Measurements from ENCODE around the gene TIAM1. TPM values are rescaled to one million over a fixed set of nuclear protein-coding genes. Genes with fewer than 3 reads are reported as not detected.

TIAM1 gene
- total RNA-seq, 1 donor from 2014 or later = 8.4 TPM

- FAIRE-seq = no peak
Observed at GRCh38 chr21:31156662-31157061, 187.4 kb downstream of the TIAM1 start.

DNA sequence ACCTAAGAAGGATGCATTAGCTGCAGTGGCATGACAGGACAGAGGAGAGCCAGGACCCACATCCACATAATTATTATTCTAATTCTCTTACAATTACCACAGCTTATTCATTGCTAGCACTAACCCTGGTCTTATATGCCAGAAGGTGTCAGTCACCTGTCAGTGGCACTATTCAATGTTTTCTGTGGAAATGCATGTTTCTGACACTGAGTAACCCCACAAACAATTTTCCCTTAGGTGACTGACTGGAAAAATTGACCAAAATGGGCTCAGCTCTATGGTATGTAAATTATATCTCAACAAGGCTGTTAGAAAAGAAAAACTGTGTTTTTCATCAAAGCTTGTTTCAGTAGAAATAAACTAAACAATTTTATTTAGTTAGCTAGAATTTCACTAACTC lies 187.9 kb downstream of the TIAM1 start:
- H3K27me3 ChIP-seq (ENCODE audit: control insufficient read depth, insufficient read depth, low read length) = no peaks in the 10 kb centered on the region
- no peak overlapping the region for H3K4me3 ChIP-seq (ENCODE audit: low read depth, low read length)
- TF ChIP-seq CTCF (IDR thresholded peaks at IDR 0.05; ENCODE audit: insufficient read depth, low read length, severe bottlenecking) = no peak
- FAIRE-seq (no peak), DNase-seq (ENCODE audit: low read depth) (no peak)
- no peaks in the 10 kb centered on the region for H3K36me3 ChIP-seq (ENCODE audit: control insufficient read depth, insufficient read depth, low read length)

More at GRCh38 chr21:31156662-31157061, 187.4 kb downstream of the TIAM1 start:
- Histone ChIP-seq H3K27me3 (ENCODE audit: control insufficient read depth, insufficient read depth, low read length) (no peaks in the 10 kb centered on the region), H3K36me3 (ENCODE audit: control insufficient read depth, insufficient read depth, low read length) (no peaks in the 10 kb centered on the region), H3K4me3 (ENCODE audit: low read depth, low read length) (no peak overlapping the region)
- TF ChIP-seq CTCF (IDR thresholded peaks at IDR 0.05; ENCODE audit: insufficient read depth, low read length, severe bottlenecking) = no peak
- DNase-seq (ENCODE audit: low read depth) = no peak

DNA sequence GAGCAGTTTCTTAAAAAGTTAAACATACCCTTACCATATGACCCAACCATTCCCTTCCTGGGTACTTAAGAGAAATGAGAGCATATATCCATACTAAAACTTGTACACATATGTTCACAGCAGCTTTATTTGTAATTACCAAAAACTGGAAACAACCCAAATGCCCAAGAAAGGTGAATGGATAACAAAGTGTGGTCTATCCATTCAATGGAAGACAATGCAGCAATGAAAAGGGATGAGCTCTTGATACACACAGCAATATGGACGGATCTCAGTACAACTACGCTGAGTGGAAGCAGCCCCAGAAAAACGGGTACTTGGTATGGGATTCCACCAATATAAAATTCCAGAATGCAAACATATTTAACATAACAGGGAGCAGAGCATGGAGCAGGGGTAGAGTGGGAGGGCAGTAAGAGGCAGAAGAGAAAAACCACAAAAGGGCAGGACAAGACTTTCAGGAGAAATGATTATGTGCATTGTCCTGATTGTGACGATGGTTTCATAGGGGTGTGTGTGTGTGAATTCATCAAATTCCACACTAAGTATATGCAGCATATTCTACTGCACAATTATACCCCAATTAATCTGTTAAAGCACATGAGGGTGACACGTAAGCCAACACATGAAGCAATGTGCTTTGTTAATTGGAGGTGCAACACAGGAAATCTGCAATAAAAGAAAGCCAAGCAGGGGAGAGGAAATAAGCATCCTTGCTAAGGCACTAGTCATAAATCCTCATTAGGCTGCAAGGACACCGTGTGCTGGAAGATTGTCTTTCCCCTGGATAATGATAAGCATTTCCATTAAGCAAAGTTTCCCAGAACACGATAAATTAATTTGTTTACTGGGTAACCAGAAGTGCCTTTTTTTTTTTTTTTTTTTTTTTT lies 192.7 kb downstream of the TIAM1 start:
- FAIRE-seq (no peak), DNase-seq (ENCODE audit: low read depth) (no peak)
- H3K36me3 ChIP-seq (ENCODE audit: control insufficient read depth, insufficient read depth, low read length) = no peaks in the 10 kb centered on the region
- TF ChIP-seq CTCF (IDR thresholded peaks at IDR 0.05; ENCODE audit: insufficient read depth, low read length, severe bottlenecking) = no peak
- no peak overlapping the region for H3K4me3 ChIP-seq (ENCODE audit: low read depth, low read length)
- H3K27me3 ChIP-seq (ENCODE audit: control insufficient read depth, insufficient read depth, low read length) = no peaks in the 10 kb centered on the region

DNA sequence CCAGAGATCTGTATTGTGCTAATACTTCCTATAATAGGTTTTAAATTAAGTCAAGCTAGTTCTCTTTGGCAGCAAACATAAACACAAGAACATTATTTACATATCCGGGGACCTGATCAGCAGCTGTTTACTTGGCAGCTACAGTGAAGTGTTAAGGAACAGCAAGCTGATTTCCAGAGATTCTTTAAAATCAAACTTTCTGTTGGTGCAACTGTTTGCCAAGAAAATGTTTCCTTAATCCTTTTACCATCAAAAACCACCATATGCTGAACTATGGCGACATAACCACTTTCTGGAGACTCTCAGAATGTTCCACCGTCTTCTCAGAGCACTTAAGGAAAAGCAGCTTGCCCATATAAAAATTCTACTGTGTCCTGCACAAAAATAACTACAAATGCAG lies 198.8 kb downstream of the TIAM1 start:
- DNase-seq (ENCODE audit: low read depth) (no peak), FAIRE-seq (no peak)
- H3K36me3 ChIP-seq (ENCODE audit: control insufficient read depth, insufficient read depth, low read length) = no peaks in the 10 kb centered on the region
- no peak for TF ChIP-seq CTCF (IDR thresholded peaks at IDR 0.05; ENCODE audit: insufficient read depth, low read length, severe bottlenecking)
- H3K27me3 ChIP-seq (ENCODE audit: control insufficient read depth, insufficient read depth, low read length) = no peaks in the 10 kb centered on the region
- H3K4me3 ChIP-seq (ENCODE audit: low read depth, low read length) = no peak overlapping the region

DNA sequence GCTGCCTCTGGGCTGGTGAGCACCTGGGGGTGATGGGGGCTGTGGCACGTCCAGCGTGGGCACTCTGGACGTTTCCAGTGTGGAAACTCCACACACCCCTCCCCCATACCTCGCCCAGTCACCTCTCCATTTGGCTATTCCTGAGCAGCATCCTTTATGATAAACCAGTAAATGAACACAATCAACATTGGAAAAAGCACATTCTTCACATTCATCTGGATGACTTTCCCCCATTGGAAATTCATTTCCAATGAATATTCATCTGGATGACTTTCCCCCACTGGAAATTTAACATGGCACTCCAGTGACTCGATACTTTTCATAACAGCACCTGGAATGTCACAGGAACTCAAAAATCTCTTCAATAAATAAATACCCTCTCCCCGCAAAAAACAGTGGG lies 201.0 kb downstream of the TIAM1 start:
- DNase-seq (ENCODE audit: low read depth) (no peak), FAIRE-seq (no peak)
- Histone ChIP-seq H3K36me3 (ENCODE audit: control insufficient read depth, insufficient read depth, low read length) (no peaks in the 10 kb centered on the region), H3K4me3 (ENCODE audit: low read depth, low read length) (no peak overlapping the region), H3K27me3 (ENCODE audit: control insufficient read depth, insufficient read depth, low read length) (no peaks in the 10 kb centered on the region)
- TF ChIP-seq CTCF (IDR thresholded peaks at IDR 0.05; ENCODE audit: insufficient read depth, low read length, severe bottlenecking) = no peak

Measured in bronchial epithelial cell (primary cell).